Measurements from ENCODE around the gene OBP2B. TPM values are rescaled to one million over a fixed set of nuclear protein-coding genes. Genes with fewer than 3 reads are reported as not detected.

Gene OBP2B
- total and polyA plus RNA-seq, 9 of the 15 experiments (the other 6 are each of a cell fraction or from before 2014, with no cell fraction given), result not detected

DNA sequence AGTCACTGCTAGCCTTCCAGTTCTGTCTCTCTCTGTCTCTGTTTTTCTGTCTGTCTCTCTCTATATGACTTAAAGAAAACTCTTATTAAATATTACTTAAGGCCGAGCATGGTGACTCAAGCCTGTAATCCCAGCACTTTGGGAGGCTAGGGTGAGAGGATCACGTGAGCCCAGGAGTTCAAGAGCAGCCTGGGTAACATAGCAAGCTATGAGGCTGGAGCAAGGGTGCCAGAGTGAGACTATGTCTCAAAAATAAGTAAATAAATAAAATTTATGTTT is 43.7 kb downstream of the OBP2B start:
- Histone ChIP-seq H3K9ac (ENCODE audit: insufficient read depth in 1 of 2, low read depth in 2 of 2, low read length in 2 of 2) (no peak overlapping the region), H3K27ac (ENCODE audit: extremely low read depth, low read depth, low read length) (no peak overlapping the region), H3K9me1 (ENCODE audit: control insufficient read depth, insufficient read depth, low read length) (no peaks in the 10 kb centered on the region), H3K4me3 (no peak overlapping the region), H3K79me2 (ENCODE audit: control insufficient read depth, insufficient read depth, low read length) (peaks cover 17% of the 10 kb centered on the region), H3K27me3 (ENCODE audit: control insufficient read depth in 2 of 2, insufficient read depth in 2 of 2, low read length in 2 of 2) (no peaks in the 10 kb centered on the region), H3K36me3 (ENCODE audit: control insufficient read depth, insufficient read depth, low read length) (peaks cover 13% of the 10 kb centered on the region), H3K4me2 (ENCODE audit: insufficient read depth, low read length) (no peak overlapping the region), H4K20me1 (replicated peaks; ENCODE audit: control insufficient read depth, insufficient read depth, low read length) (no peaks in the 10 kb centered on the region), H3K4me1 (replicated peaks in 1 of 2; ENCODE audit: control insufficient read depth in 2 of 2, insufficient read depth in 2 of 2, low read length in 2 of 2) (peaks cover 29 to 46% of the 10 kb centered on the region in 2 experiments; a peak in 4 of 5 replicates), H3K9me3 (replicated peaks; ENCODE audit: control insufficient read depth, insufficient read depth, low read depth, low read length) (no peaks in the 10 kb centered on the region), H2AFZ (ENCODE audit: low read depth, low read length) (no peak overlapping the region)
- no peak for FAIRE-seq
- in situ Hi-C loops (cut with MboI) (no loop called here), intact Hi-C loops (cut with micrococcal nuclease) (no loop called here)
- no TSS peak for BruUV-seq (replicated peaks)
- no peak for DNase-seq (ENCODE audit: extremely low read depth in 1 of 4, low spot score in 3 of 4)
- ChIA-PET CTCF (ENCODE audit: low intra/inter-chr PET ratio) (no interaction called here), POLR2A (no interaction called here)
- TF ChIP-seq TCFL5 (CRISPR knock-in tag; conservative IDR thresholded peaks at IDR 0.05) (no peak), ZNF232 (CRISPR knock-in tag; IDR thresholded peaks at IDR 0.05) (no peak), NR3C1 (CRISPR knock-in tag; IDR thresholded peaks at IDR 0.05) (no peak), CBX2 (IDR thresholded peaks at IDR 0.05; ENCODE audit: insufficient read depth, low read length, poor library complexity, severe bottlenecking) (no peak), ZC3H4 (CRISPR knock-in tag; IDR thresholded peaks at IDR 0.05; ENCODE audit: borderline replicate concordance) (no peak), PYGO2 (tag; IDR thresholded peaks at IDR 0.05) (no peak), LCOR (CRISPR knock-in tag; IDR thresholded peaks at IDR 0.05) (no peak), USF1 (CRISPR knock-in tag; IDR thresholded peaks at IDR 0.05) (no peak), IFI16 (CRISPR knock-in tag; IDR thresholded peaks at IDR 0.05) (no peak), ZNF311 (CRISPR knock-in tag; IDR thresholded peaks at IDR 0.05) (no peak), ZNF174 (CRISPR knock-in tag; IDR thresholded peaks at IDR 0.05) (no peak), XRCC5 (IDR thresholded peaks at IDR 0.05; ENCODE audit: low read depth, low read length) (no peak), ZNF124 (CRISPR knock-in tag; IDR thresholded peaks at IDR 0.05) (no peak), CHAMP1 (IDR thresholded peaks at IDR 0.05) (no peak), ZBTB12 (CRISPR knock-in tag; IDR thresholded peaks at IDR 0.05) (no peak), BRD4 (IDR thresholded peaks at IDR 0.05) (no peak), SPI1 (IDR thresholded peaks at IDR 0.05; ENCODE audit: borderline replicate concordance, low read depth, low read length) (no peak), ZNF133 (CRISPR knock-in tag; IDR thresholded peaks at IDR 0.05) (no peak)
- TF ChIP-seq, protein P1, sequence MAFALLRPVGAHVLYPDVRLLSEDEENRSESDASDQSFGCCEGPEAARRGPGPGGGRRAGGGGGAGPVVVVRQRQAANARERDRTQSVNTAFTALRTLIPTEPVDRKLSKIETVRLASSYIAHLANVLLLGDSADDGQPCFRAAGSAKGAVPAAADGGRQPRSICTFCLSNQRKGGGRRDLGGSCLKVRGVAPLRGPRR (CRISPR knock-in tag; IDR thresholded peaks at IDR 0.05), result no peak
- TF ChIP-seq, protein P2, sequence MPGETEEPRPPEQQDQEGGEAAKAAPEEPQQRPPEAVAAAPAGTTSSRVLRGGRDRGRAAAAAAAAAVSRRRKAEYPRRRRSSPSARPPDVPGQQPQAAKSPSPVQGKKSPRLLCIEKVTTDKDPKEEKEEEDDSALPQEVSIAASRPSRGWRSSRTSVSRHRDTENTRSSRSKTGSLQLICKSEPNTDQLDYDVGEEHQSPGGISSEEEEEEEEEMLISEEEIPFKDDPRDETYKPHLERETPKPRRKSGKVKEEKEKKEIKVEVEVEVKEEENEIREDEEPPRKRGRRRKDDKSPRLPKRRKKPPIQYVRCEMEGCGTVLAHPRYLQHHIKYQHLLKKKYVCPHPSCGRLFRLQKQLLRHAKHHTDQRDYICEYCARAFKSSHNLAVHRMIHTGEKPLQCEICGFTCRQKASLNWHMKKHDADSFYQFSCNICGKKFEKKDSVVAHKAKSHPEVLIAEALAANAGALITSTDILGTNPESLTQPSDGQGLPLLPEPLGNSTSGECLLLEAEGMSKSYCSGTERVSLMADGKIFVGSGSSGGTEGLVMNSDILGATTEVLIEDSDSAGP (CRISPR knock-in tag; IDR thresholded peaks at IDR 0.05), result no peak
- ATAC-seq, result no peak
- WGBS (ENCODE audit: insufficient coverage, low coverage, missing lambda C conversion rate), result 45% methylated on average over 2 of the region's 2 CpGs

All from K562 (cell line).